GM12874 (cell line): ENCODE data around the gene KRT80.

ENCODE experiments used
- CTCF ChIP-seq: IDR thresholded peaks from 2 replicates; pipeline ENCODE4 v1.5.1; 2011; ENCODE audit warnings: low read depth, mild to moderate bottlenecking, control low read depth, low read length, moderate library complexity; ENCODE audit not compliant: insufficient read depth

Gene KRT80

GRCh38 chr12:52207895-52208294, 16.1 kb upstream of the KRT80 start:
- no peak for TF ChIP-seq CTCF

DNA sequence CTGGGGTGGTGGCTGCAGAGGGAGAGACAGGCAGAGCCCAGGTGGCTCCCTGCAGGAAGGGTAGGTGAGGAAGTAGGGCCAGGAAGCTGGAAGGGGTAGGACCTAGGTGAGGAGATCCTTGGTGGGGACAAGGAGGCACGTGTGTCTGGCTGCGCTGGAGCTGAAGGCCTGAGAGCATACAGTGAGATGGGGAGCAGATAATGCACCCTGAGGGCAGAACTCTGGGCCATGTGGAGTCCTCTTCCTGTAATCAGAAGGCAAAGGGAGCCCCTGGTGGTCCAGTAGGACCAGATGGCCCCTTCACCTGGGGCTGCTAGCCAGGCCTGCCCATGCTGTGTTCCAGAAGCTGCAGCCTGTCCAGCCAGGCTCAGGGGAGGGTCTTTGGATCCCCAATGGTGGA, 15.3 kb upstream of the KRT80 start:
- TF ChIP-seq CTCF, result no peak

- no peak for TF ChIP-seq CTCF
Measured at GRCh38 chr12:52206304-52207040, 14.7 kb upstream of the KRT80 start.

- no peak for TF ChIP-seq CTCF
Measured at GRCh38 chr12:52205612-52206303, 13.9 kb upstream of the KRT80 start.

DNA sequence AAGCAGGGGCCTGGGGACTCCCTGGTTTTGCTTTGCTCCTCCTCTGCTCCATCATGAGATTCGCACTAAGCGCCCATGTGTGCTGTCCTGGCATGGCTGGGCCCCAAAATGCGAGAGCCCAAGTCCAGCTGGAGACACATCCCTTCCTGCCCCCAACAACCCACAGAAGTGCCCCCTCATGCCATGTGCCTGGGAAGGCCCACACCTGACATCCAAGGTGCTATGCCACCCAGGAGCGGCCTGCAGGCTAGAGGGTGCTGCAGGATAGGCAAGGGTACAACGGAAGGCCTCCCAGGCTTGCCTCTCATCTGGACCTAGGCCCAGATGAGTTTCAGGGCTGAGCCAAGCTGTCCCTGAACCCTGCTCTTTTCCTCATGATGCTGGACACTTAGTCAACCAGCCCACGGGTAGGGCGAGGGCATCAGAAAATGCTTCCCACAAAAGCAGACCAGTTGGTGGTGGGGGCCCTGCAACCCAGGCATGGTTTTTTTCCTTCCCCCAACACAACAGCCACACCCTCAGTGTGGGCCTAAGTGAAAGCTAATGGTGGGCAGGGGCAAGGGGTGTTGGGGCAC, 13.2 kb upstream of the KRT80 start:
- TF ChIP-seq CTCF, result no peak

DNA sequence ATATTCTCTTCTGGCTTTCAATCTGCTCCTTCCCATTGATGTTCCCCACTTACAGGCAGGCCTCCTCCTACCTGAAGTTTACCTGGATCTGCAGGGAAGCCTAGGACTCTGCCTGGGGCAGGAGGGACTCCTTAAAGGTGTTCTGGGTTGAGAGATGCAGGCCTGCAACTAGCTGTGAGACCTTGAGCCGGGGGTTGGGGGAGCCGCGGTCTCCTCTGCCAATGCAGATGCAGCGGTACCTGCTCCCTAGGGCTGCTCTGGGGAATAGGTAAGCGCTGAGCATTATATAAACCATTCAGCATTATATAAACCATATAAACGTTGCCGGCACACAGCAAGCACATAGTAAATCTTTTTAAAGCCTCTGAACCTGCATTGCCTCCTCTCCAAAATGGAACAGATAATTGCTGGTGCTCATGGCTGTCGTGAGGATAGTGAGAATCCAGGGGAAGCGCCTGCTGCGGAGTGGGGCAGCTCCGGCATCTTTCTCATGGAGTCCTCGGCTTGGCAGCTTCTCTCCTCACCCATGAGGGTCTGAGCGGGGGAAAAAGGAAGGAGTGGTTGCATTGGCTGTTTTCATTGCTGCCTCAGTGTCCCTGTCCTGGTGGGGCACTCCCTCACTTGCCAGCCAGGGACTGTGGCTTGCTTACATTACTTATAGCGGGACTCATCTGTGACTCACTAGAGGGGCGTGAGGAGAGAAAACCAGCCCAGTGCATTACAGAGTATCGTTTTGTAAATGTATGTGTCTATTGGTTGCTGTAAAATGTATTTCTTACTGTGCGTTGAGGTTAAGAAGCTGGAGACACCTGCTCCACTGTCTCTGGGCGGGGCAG, 12.5 kb upstream of the KRT80 start:
- TF ChIP-seq CTCF, result no peak
